ENCODE results near the gene CNTN4.

The CNTN4 gene

DNA sequence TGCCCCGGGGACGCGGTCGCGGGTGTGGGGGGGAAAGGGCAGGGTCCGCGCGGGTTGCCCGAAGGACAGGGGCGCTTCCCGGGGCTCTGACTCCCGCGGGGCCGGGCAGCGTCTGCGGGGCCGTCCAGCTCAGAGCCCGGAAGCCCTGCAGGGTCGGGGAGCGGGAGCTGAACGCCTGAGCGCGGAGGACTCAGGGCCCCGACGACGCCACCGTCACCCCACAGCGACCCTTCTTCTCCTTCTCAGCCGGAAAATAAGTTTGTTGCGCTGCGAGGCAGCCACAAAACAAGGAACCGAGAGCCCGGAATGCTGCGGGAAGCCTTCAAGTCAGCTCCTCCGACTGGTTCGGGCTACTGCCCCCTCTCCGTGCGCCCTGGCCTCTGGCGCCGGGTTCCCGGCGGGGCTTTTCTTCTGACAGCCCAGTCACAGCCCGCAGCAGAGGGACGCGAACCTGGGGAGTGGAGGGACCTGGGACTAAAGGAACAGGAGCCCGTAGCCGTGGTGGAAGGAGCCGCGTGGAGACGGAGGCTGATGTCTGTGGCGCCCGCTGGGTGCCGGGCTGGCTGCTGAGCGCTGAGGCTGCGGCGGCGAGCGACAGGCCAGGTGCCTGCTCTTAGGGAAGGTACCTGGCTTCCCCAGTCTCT is 484 bp downstream of the CNTN4 start:
- no peak for DNase-seq

DNA sequence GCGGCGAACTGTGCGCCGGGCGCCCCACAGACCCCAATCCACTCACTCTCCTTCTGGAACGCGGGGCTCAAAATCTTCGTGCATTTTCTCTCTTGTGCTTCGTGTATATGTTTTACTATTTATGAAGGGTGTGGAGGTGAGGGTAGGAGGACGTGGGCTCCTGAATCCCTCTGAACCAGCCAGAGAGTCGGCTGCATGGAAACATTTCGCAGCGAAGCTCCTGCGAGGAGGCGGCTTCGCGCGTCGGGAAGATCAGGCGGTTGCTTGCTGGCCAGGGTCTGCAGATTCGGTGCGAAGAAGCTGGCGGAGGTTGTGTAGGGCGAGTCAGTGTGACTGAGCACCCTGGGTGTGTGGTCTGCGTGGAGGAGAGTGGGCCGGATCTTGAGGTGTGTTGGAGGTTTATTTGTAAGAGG is 1.1 kb downstream of the CNTN4 start:
- H3K27ac ChIP-seq (ENCODE audit: low read length), result no peak overlapping the region
- H3K9ac ChIP-seq (ENCODE audit: low read depth, low read length), result no peak overlapping the region
- DNase-seq (no peak), ATAC-seq (ENCODE audit: insufficient read depth, low read depth) (no peak)
- H3K4me1 ChIP-seq (ENCODE audit: insufficient read depth, low read length), result no peaks in the 10 kb centered on the region
- H3K36me3 ChIP-seq (ENCODE audit: insufficient read depth, low read length), result no peaks in the 10 kb centered on the region
- H3K27me3 ChIP-seq (ENCODE audit: insufficient read depth, low read length, poor library complexity), result no peaks in the 10 kb centered on the region
- no peak for TF ChIP-seq EZH2 (IDR thresholded peaks at IDR 0.05; ENCODE audit: borderline replicate concordance, low read depth, low read length, severe bottlenecking)
- TF ChIP-seq, protein P1, sequence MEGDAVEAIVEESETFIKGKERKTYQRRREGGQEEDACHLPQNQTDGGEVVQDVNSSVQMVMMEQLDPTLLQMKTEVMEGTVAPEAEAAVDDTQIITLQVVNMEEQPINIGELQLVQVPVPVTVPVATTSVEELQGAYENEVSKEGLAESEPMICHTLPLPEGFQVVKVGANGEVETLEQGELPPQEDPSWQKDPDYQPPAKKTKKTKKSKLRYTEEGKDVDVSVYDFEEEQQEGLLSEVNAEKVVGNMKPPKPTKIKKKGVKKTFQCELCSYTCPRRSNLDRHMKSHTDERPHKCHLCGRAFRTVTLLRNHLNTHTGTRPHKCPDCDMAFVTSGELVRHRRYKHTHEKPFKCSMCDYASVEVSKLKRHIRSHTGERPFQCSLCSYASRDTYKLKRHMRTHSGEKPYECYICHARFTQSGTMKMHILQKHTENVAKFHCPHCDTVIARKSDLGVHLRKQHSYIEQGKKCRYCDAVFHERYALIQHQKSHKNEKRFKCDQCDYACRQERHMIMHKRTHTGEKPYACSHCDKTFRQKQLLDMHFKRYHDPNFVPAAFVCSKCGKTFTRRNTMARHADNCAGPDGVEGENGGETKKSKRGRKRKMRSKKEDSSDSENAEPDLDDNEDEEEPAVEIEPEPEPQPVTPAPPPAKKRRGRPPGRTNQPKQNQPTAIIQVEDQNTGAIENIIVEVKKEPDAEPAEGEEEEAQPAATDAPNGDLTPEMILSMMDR (IDR thresholded peaks at IDR 0.05; ENCODE audit: borderline replicate concordance, extremely low read depth, low read length, poor library complexity, severe bottlenecking), result no peak
- H4K20me1 ChIP-seq (ENCODE audit: insufficient read depth, low read length), result no peaks in the 10 kb centered on the region
- H3K4me2 ChIP-seq (ENCODE audit: insufficient read depth, low read length), result no peak overlapping the region
- no peak overlapping the region for H3K4me3 ChIP-seq (ENCODE audit: low read depth in 1 of 2, low read length in 2 of 2)
- no peaks in the 10 kb centered on the region for H3K79me2 ChIP-seq (ENCODE audit: insufficient read depth, low read length)
- peaks cover 4% of the 10 kb centered on the region for H3K9me3 ChIP-seq (ENCODE audit: insufficient read depth, low read length, severe bottlenecking)
- no peak overlapping the region for H2AFZ ChIP-seq (ENCODE audit: low read depth, low read length)

More for the DNA sequence above, 484 bp downstream of the CNTN4 start:
- Histone ChIP-seq H3K4me3 (ENCODE audit: low read depth in 1 of 2, low read length in 2 of 2) (no peak overlapping the region), H3K27ac (ENCODE audit: low read length) (no peak overlapping the region), H4K20me1 (ENCODE audit: insufficient read depth, low read length) (no peaks in the 10 kb centered on the region), H3K9ac (ENCODE audit: low read depth, low read length) (no peak overlapping the region), H3K36me3 (ENCODE audit: insufficient read depth, low read length) (no peaks in the 10 kb centered on the region), H3K79me2 (ENCODE audit: insufficient read depth, low read length) (no peaks in the 10 kb centered on the region), H3K27me3 (ENCODE audit: insufficient read depth, low read length, poor library complexity) (no peaks in the 10 kb centered on the region), H3K4me2 (ENCODE audit: insufficient read depth, low read length) (no peak overlapping the region), H3K4me1 (ENCODE audit: insufficient read depth, low read length) (no peaks in the 10 kb centered on the region), H2AFZ (ENCODE audit: low read depth, low read length) (no peak overlapping the region), H3K9me3 (ENCODE audit: insufficient read depth, low read length, severe bottlenecking) (peaks cover 4% of the 10 kb centered on the region)
- TF ChIP-seq, protein P1 (IDR thresholded peaks at IDR 0.05; ENCODE audit: borderline replicate concordance, extremely low read depth, low read length, poor library complexity, severe bottlenecking), result no peak
- no peak for ATAC-seq (ENCODE audit: insufficient read depth, low read depth)

DNA sequence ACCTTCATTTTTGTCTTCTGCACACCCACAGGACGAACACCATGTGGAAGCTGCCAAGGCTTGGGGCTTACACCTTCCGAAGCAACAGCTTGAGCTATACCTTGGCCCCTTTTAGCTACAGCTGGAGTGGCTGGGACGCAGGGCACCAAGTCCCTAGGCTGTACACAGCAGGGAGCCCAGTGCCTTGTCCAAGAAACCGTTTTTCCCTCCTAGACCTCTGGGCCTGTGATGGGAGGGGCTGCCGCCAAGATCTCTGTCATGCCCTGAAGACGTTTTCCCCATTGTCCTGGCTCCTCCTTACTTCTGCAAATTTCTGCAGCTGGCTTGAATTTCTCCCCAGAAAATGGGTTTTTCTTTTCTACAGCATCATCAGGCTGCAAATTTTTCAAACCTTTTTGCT is 7.8 kb downstream of the CNTN4 start:
- no peak overlapping the region for H2AFZ ChIP-seq (ENCODE audit: low read depth, low read length)
- DNase-seq (no peak), ATAC-seq (ENCODE audit: insufficient read depth, low read depth) (no peak)
- H3K36me3 ChIP-seq (ENCODE audit: insufficient read depth, low read length), result no peaks in the 10 kb centered on the region
- H3K27ac ChIP-seq (ENCODE audit: low read length), result no peak overlapping the region
- H3K79me2 ChIP-seq (ENCODE audit: insufficient read depth, low read length), result no peaks in the 10 kb centered on the region
- H3K4me3 ChIP-seq (ENCODE audit: low read depth in 1 of 2, low read length in 2 of 2), result no peak overlapping the region
- no peaks in the 10 kb centered on the region for H3K27me3 ChIP-seq (ENCODE audit: insufficient read depth, low read length, poor library complexity)
- no peaks in the 10 kb centered on the region for H4K20me1 ChIP-seq (ENCODE audit: insufficient read depth, low read length)
- TF ChIP-seq, protein P1 (IDR thresholded peaks at IDR 0.05; ENCODE audit: borderline replicate concordance, extremely low read depth, low read length, poor library complexity, severe bottlenecking), result no peak
- no peak for TF ChIP-seq EZH2 (IDR thresholded peaks at IDR 0.05; ENCODE audit: borderline replicate concordance, low read depth, low read length, severe bottlenecking)
- H3K9me3 ChIP-seq (ENCODE audit: insufficient read depth, low read length, severe bottlenecking), result peaks cover 8% of the 10 kb centered on the region
- H3K4me1 ChIP-seq (ENCODE audit: insufficient read depth, low read length), result no peaks in the 10 kb centered on the region
- H3K4me2 ChIP-seq (ENCODE audit: insufficient read depth, low read length), result no peak overlapping the region
- H3K9ac ChIP-seq (ENCODE audit: low read depth, low read length), result no peak overlapping the region

All from DND-41 (cell line).